NCI-H2029 treated with DMSO at 0.1 percent for 48 hours (cell line): ENCODE data around the gene UQCRHL.

ENCODE experiments used
- DNase-seq: peaks from one replicate; lab custom pipeline; 2025; lab: John Stamatoyannopoulos, UW

Gene UQCRHL

GRCh38 chr1:15757575-15758342 lies 49.7 kb downstream of the UQCRHL start:
- DNase-seq: no peak
